D721Med (cell line): ENCODE results near the gene ICE2.

Experiments
- DNase-seq: peaks from one replicate; pipeline ENCODE4 v3.0.0; 2011; ENCODE audit warnings: low spot score; ENCODE audit not compliant: insufficient read length
- FAIRE-seq: peaks from 2 replicates; lab custom pipeline; 2011; peaks lifted over from hg19 to GRCh38; lab: Jason Lieb, UNC
- TF ChIP-seq, protein P1 (sequence below): IDR thresholded peaks from 2 replicates; pipeline ENCODE4 v1.5.1; 2012; ENCODE audit warnings: mild to moderate bottlenecking, control low read depth; ENCODE audit not compliant: insufficient read depth; ENCODE audit errors: missing control alignments

The ICE2 gene

DNA sequence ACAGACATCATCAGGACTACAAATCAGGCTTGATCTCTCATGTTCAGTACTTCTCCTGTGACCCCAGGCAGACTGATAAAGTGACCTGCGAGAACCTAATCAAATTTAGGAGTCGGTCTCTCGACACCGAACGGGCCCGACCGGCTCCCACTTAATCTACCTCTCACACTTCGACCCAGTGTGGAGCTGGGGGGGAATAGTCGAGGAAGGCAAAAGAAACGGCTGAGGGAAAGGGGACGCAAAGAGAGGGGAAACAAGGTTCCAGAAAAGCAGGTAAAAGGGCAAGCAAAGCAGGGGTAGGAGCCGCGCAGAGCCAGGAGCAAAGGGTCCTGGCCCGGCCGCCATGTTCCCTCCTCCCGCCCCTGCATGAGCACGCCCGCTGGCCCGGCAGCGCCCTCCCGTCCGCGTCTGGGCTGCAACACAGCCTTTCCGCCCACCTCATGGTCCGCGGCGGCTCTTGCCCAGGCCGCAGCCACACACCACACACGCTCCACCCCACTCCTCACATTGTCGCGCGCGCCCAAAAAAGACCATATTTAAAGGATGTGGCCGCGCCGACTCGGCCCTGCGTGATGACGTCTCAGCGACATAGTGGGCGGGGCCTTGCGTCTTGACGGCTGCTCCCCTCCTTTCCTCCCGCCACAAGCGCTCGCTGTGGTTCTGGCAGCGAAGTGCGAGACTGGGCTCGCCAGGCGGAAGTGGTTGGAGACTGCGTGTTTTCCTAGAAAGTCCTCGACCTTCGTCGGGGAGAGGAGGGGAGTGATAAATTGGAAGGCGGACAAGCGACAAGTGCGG lies at the start of gene ICE2:
ICE2 (minus strand) TSS at position 577 of the 795 bp plus-strand sequence. CDS start 1,165 bp downstream, outside the sequence.
- no peak for FAIRE-seq
- peak; percentile 43 for DNase-seq
- TF ChIP-seq, protein P1, sequence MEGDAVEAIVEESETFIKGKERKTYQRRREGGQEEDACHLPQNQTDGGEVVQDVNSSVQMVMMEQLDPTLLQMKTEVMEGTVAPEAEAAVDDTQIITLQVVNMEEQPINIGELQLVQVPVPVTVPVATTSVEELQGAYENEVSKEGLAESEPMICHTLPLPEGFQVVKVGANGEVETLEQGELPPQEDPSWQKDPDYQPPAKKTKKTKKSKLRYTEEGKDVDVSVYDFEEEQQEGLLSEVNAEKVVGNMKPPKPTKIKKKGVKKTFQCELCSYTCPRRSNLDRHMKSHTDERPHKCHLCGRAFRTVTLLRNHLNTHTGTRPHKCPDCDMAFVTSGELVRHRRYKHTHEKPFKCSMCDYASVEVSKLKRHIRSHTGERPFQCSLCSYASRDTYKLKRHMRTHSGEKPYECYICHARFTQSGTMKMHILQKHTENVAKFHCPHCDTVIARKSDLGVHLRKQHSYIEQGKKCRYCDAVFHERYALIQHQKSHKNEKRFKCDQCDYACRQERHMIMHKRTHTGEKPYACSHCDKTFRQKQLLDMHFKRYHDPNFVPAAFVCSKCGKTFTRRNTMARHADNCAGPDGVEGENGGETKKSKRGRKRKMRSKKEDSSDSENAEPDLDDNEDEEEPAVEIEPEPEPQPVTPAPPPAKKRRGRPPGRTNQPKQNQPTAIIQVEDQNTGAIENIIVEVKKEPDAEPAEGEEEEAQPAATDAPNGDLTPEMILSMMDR: no peak

DNA sequence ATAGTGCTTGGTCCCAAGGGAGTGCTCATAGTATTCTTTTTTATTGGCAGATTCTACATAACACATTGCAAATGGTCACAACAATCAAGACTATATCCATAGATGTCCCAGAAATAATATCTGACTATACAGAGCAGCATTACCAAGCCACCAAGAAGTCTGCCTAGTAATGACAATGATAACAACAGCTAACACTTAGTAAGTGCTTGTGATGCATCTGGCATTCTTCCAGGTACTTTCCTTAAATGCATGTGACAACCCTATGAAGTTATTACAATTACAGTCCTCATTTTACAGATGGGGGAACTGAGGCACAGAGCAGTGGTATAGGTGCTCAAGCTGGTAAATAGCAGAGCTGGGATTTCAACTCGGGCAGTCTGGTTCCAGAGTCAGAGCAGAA lies 49.6 kb upstream of the ICE2 start:
- no peak for FAIRE-seq
- TF ChIP-seq, protein P1: no peak

DNA sequence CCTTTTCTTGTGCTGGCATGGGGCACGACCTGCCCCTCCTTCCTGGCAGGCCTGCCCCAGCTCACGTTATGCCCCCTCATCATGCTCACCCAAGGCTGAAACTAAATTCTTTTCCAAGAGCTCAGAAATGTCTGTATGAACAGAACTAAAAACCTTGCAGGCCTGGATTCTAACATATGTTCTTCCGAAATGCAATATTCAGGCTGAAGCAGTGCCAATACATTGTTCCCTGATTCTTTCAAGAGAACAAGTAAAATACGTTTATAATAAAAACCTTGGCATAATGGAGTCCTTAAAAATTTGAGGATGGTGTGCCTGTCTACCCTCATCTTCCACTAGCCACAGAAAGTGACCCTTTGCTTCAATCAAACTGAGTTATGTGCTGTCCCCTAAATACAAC lies 48.5 kb upstream of the ICE2 start:
- TF ChIP-seq, protein P1: no peak
- FAIRE-seq: no peak
- DNase-seq: no peak

More for the DNA sequence above, 49.6 kb upstream of the ICE2 start:
- DNase-seq: no peak

- TF ChIP-seq, protein P1: no peak
- DNase-seq (no peak), FAIRE-seq (no peak)
Observed at GRCh38 chr15:60526127-60526616, 47.2 kb upstream of the ICE2 start.

DNA sequence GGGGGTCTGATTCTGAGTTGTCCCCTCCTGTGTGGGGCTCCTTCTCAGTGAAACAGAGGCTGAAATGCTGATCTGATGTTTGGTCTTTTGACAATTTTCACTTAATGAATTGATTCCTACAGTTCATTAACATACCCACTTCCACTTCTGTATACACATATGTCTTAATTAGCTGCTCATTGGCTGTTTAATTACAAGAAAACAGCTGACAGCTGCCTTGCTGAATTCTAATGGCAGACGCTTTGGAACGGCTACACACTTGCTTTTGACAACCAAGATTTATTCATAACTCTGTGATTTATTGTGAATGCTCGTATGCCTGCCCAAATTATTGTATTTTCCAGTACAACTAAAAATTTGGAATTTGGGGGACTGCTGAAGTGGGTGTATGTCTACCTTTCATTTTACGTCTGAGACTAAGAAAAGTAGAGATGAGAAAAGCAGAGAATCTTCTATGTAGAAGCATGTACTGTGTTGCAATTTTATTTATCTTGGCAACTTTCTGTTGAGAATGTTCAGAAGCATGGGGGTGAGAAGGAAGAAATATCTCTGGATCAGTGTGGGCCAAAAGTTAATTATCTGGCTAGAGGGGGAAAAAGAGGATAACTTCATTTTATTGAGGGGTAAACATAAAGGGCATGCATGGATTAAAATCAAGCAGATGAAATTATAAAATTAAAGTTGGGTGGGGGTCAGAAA lies 46.5 kb upstream of the ICE2 start:
- FAIRE-seq (no peak), DNase-seq (no peak)
- TF ChIP-seq, protein P1: no peak

GRCh38 chr15:60523056-60523455 lies 44.1 kb upstream of the ICE2 start:
- TF ChIP-seq, protein P1: no peak
- FAIRE-seq (no peak), DNase-seq (no peak)

DNA sequence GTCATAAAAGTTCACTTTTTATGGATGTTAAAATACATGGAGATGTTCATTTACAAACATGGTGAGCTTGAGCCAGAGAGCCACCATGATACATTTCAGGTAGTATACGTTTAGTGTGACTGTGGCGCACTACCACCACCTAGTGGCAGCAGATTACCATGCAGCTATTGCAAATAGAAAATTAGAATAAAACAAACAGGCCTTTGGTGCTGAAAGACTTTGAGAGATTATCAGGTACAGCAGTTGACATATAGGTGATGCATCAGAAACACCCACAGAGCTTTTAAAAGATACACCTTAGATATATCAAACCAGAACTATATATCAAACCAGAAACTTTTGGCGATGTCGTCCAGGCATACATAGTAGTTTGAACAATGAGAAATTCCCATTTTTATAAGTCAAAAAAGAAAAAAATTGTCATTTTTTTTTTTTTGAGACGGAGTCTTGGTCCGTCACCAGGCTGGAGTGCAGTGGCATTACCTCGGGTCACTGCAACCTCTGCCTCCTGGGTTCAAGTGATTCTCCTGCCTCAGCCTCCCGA lies 42.0 kb upstream of the ICE2 start:
- DNase-seq: no peak
- FAIRE-seq: peak; percentile 83
- TF ChIP-seq, protein P1: peak; percentile 91
